ENCODE measurements around the gene MARCKSL1. TPM values are rescaled to one million over a fixed set of nuclear protein-coding genes. Genes with fewer than 3 reads are reported as not detected.
"Not testable (repeated sequence)": the region's sequence is repeated elsewhere in the genome, so short reads cannot be mapped to it uniquely, and the experiment has no call there.

MARCKSL1 gene
- polyA plus RNA-seq, 1 experiment = 196 TPM

- POLR2A ChIA-PET = interaction anchor here (1.4 kb wide), 1 partner anchor 32 kb away, joined by 6 read pairs; the partner anchor contains the start of gene MARCKSL1
- peaks cover 7% of the 10 kb centered on the region for H3K9me3 ChIP-seq (ENCODE audit: control insufficient read depth, insufficient read depth, low read length)
- no peak for TF ChIP-seq CTCF (IDR thresholded peaks at IDR 0.05; ENCODE audit: low read depth, low read length)
- no peak overlapping the region for H3K4me3 ChIP-seq (ENCODE audit: low read depth, low read length)
- no peak overlapping the region for H3K27ac ChIP-seq (ENCODE audit: low read depth, low read length)
- no peaks in the 10 kb centered on the region for H3K27me3 ChIP-seq (ENCODE audit: control insufficient read depth, insufficient read depth, low read length)
- DNase-seq (ENCODE audit: low read depth, low spot score) = no peak
- CTCF ChIA-PET = interaction anchor here (1.0 to 1.4 kb wide), 3 partner anchors 12 to 89 kb away, joined by 3 to 5 read pairs (median 4); no protein-coding TSS in a partner anchor
These were observed 31.9 kb downstream of the MARCKSL1 start for GRCh38 chr1:32303997-32304622.

- no peaks in the 10 kb centered on the region for H3K27me3 ChIP-seq (ENCODE audit: control insufficient read depth, insufficient read depth, low read length)
- H3K4me3 ChIP-seq (ENCODE audit: low read depth, low read length) = no peak overlapping the region
- ChIA-PET POLR2A (interaction anchor here (1.4 kb wide), 1 partner anchor 33 kb away, joined by 6 read pairs; the partner anchor contains the start of gene MARCKSL1), CTCF (interaction anchor here (1.0 to 1.4 kb wide), 3 partner anchors 13 to 88 kb away, joined by 3 to 5 read pairs (median 4); no protein-coding TSS in a partner anchor)
- H3K9me3 ChIP-seq (ENCODE audit: control insufficient read depth, insufficient read depth, low read length) = peaks cover 7% of the 10 kb centered on the region
- no peak for DNase-seq (ENCODE audit: low read depth, low spot score)
- no peak overlapping the region for H3K27ac ChIP-seq (ENCODE audit: low read depth, low read length)
- no peak for TF ChIP-seq CTCF (IDR thresholded peaks at IDR 0.05; ENCODE audit: low read depth, low read length)
These were observed 32.7 kb downstream of the MARCKSL1 start for GRCh38 chr1:32303358-32303757.

GRCh38 chr1:32299327-32299726 is 36.7 kb downstream of the MARCKSL1 start:
- POLR2A ChIA-PET = no interaction called here
- Histone ChIP-seq H3K27me3 (ENCODE audit: control insufficient read depth, insufficient read depth, low read length) (no peaks in the 10 kb centered on the region), H3K4me3 (ENCODE audit: low read depth, low read length) (no peak overlapping the region), H3K9me3 (ENCODE audit: control insufficient read depth, insufficient read depth, low read length) (no peaks in the 10 kb centered on the region), H3K27ac (ENCODE audit: low read depth, low read length) (no peak overlapping the region)
- no peak for DNase-seq (ENCODE audit: low read depth, low spot score)
- CTCF ChIA-PET = no interaction called here
- no peak for TF ChIP-seq CTCF (IDR thresholded peaks at IDR 0.05; ENCODE audit: low read depth, low read length)

- DNase-seq (ENCODE audit: low read depth, low spot score); H3K27me3 ChIP-seq (ENCODE audit: control insufficient read depth, insufficient read depth, low read length); H3K9me3 ChIP-seq (ENCODE audit: control insufficient read depth, insufficient read depth, low read length); CTCF ChIA-PET; H3K27ac ChIP-seq (ENCODE audit: low read depth, low read length); H3K4me3 ChIP-seq (ENCODE audit: low read depth, low read length); POLR2A ChIA-PET: not testable (repeated sequence)
These were observed 37.8 kb downstream of the MARCKSL1 start for GRCh38 chr1:32298211-32298610.

- Histone ChIP-seq H3K9me3 (ENCODE audit: control insufficient read depth, insufficient read depth, low read length) (no peaks in the 10 kb centered on the region; the same call in 1 of the 2 replicates), H3K27ac (ENCODE audit: low read depth, low read length) (peak within 1 kb of the TSS; percentile 57), H3K27me3 (ENCODE audit: control insufficient read depth, insufficient read depth, low read length) (no peaks in the 10 kb centered on the region), H3K4me3 (ENCODE audit: low read depth, low read length) (peak within 1 kb of the TSS; percentile 92)
- DNase-seq (ENCODE audit: low read depth, low spot score) = peak; percentile 88
- CTCF ChIA-PET = interaction anchor here (0.6 to 2.1 kb wide), 3 partner anchors 13 to 76 kb away, joined by 6 to 8 read pairs (median 8); no protein-coding TSS in a partner anchor
- POLR2A ChIA-PET = interaction anchor here (0.5 to 1.9 kb wide), 8 partner anchors 9 to 157 kb away, joined by 3 to 18 read pairs (median 3); partner anchors contain the start of gene MARCKSL1
- no peak for TF ChIP-seq CTCF (IDR thresholded peaks at IDR 0.05; ENCODE audit: low read depth, low read length)
These were observed 44.1 kb downstream of the MARCKSL1 start, which contains the start of gene HDAC1 for GRCh38 chr1:32291708-32292538. TSS of gene HDAC1 (plus strand) at chr1:32292083. CDS start at chr1:32292170, 87 bp downstream.
